T-helper 22 cell (primary cell): ENCODE data around the gene TMEM178B.

Experiments used
- DNase-seq: peaks from one replicate; pipeline ENCODE4 v3.0.0-alpha.2; 2020; ENCODE audit warnings: low read depth

The TMEM178B gene

DNA sequence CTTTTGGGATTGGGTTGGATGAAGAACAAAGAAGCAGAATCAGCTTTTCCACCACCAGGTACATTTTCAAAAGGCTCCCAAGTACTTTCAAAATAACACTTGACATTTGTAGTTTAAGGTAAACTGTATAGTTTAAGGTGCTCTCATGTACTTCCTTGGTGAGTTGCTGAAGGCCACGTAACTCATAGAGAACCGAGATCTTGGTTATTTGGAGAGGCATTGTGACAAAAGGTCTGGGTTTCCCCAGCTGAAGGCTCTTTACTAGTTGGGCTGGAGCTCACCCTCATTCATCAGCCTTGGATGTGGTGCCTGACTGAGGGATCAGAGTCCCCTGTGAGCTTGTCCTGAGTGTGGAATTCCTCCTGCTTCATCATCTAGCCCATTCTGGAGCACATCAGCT lies 191.8 kb downstream of the TMEM178B start:
- no peak for DNase-seq

GRCh38 chr7:141268614-141269013 lies 194.8 kb downstream of the TMEM178B start:
- DNase-seq, result no peak

GRCh38 chr7:141271451-141271850 lies 197.6 kb downstream of the TMEM178B start:
- DNase-seq, result no peak

DNA sequence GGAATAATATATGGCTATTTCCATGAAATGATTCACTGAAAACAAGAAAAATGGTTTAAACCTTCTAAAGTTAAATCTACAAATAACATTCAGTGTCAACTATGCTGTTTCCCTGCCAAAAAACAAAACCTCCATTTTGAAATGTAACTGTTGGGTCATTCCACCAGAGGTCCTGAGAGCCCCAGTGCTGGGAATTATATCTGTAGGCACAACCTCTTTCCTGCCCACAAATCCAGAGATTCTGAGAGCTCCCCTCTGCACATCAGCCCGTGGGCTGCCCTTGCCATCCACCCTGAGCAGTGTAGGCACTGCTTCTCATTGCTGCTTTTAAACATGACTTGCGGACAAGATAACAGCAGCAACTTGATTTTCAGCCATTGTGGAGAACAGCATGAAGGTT lies 198.6 kb downstream of the TMEM178B start:
- DNase-seq, result no peak

DNA sequence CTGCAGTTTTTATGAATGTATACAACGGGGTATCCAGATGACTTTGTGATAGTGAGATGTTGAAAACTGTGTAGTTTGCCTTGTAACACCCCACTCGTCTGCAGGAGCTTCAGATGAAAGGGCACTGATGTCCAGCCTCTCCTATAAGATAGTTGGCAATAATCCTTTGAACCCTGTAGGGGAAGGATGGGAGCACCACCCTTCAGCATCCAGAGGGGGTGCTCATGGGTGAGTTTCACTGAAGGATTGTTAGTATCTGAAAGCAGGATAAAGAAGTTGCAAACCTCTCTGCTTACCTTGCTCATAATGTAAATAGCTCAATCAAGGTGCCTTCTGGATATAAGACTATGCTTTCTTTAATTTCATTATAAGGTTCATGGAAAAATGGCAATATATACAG lies 201.5 kb downstream of the TMEM178B start:
- no peak for DNase-seq

GRCh38 chr7:141276031-141276430 lies 202.2 kb downstream of the TMEM178B start:
- DNase-seq, result no peak

GRCh38 chr7:141280100-141280499 lies 206.2 kb downstream of the TMEM178B start:
- DNase-seq, result no peak

GRCh38 chr7:141281311-141281710 lies 207.4 kb downstream of the TMEM178B start:
- no peak for DNase-seq

DNA sequence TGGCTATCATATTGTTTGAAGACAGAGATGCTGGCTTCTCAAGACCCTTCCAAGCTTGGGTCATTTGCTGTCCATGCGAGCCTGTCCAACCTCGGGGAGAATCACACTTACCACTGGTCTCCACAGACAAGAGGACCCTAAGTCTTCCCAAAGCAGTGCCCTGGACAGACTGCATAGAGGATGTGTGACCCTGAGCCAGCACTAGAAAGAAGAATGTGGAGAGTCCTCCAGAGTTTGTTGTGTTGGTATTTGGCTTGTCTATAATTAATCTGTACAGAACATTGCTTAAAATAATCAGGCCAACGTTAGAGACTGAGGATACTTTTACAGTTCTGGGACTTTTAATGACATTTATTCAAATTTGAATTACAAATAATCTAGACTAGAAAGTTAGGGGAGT lies 212.7 kb downstream of the TMEM178B start:
- DNase-seq, result no peak

DNA sequence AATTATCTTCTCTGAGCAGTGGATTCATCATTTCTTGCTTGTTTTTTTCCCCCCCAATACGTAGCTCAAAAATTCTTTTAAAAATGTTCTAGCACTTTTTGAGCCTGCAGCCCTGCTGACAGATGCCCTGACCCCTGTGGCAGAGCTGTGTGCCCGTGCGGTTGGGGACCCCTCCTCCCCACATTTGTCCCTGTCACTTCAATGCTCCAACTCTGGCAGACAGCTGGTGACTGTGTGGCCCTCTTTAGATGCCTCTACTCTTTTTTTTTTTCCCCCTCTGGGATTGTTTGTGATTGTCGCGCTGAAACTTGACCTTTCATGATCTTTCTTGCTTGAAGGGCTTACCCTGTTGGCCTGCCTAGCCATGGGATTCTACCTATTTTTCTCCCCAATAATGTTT lies 214.1 kb downstream of the TMEM178B start:
- no peak for DNase-seq

DNA sequence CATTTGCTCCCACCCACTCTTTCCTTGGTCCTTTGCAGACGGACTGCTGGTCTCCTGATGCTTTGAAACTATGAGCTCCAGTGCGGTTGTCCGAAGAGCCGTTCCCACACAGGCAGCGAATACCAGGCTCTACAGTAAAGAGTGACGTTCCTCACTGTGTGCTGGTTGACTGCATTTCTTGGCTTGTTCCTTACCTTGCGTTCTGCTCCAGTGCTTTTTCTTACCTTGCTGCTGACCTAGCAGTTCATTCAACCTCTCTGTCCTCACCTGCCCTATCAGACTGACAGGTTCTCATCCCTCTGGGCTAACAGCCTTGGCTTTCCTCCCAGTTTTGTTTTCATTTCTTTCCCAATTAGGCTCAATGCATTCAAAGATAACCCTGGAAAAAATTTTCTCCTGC lies 214.8 kb downstream of the TMEM178B start:
- DNase-seq, result no peak

- no peak for DNase-seq
These were observed 216.5 kb downstream of the TMEM178B start for GRCh38 chr7:141290365-141290764.

DNA sequence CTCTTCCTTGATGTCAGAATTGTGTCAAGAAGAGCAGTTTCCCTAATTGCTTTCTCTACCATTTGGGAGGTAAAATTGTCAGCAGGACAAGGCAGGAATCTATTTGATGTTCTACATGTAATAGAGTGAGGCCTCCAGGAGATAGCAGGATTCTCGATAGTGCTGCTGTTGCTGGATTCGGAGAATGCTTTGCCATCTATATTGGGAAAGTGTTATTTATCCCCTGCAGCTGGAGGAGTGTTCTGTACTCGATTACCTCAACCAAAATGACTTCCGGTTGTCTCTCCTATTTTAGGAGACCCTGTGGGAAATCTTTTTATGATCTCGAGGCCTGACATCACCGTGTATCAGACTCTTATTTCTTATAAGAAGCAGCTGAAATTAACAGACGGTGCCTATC lies 217.1 kb downstream of the TMEM178B start:
- DNase-seq, result no peak

- DNase-seq, result no peak
These were observed 217.7 kb downstream of the TMEM178B start for GRCh38 chr7:141291541-141291940.

GRCh38 chr7:141294143-141294829 lies 220.4 kb downstream of the TMEM178B start:
- DNase-seq, result no peak

DNA sequence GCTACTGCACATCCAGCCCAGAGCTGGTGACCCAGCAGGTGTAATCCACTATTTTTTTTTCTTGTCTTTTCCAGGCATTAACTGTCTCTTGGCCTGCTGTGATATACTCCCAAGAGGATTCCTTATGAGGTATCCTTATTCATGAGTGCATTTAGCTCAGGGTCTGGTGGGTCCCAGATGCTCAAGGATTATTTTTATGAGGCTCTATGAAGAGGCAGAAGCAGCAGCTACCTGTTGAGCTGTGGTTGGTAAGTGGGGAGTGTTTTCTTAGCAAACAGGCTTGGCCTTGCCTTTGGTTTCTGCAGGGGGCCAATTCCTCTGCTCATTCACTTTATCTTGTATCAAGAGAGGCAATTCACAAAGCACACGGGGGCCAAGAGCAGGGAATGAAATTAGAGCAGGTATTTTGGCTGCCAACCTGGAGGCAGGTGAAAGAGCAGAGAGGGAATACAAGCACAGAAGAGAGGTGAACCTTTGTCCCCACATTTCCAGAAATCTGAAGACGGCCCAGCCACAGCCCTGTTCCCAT lies 221.6 kb downstream of the TMEM178B start:
- no peak for DNase-seq

GRCh38 chr7:141300816-141301215 lies 227.0 kb downstream of the TMEM178B start:
- no peak for DNase-seq

- DNase-seq, result no peak
These were observed 227.7 kb downstream of the TMEM178B start for GRCh38 chr7:141301544-141301943.

DNA sequence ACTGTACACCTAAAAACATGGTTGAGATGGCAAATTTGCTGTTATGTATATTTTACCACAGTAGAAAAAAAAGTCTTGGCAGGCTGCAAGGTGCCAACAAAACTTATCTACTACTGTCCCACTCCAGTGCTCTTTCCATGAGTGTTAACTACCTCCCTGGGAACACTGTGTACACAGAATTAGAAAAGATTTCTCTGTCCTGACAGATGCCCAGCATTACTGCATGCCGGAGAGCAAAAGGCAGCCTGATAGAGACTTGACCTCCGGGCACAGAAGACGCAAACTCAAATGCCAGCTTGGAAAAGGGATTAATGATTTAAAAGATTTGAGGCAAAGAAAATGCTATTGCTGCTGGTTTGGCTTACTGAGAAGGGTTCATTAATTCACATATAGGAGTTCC lies 228.8 kb downstream of the TMEM178B start:
- DNase-seq, result no peak

- DNase-seq, result no peak
These were observed 230.4 kb downstream of the TMEM178B start for GRCh38 chr7:141304291-141304690.

- DNase-seq, result no peak
These were observed 232.2 kb downstream of the TMEM178B start for GRCh38 chr7:141306081-141306480.

- no peak for DNase-seq
These were observed 238.5 kb downstream of the TMEM178B start for GRCh38 chr7:141312395-141312794.

GRCh38 chr7:141312828-141313521 lies 239.1 kb downstream of the TMEM178B start:
- no peak for DNase-seq

GRCh38 chr7:141313896-141314295 lies 240.0 kb downstream of the TMEM178B start:
- DNase-seq, result no peak
